ENCODE results near the gene MRPL51. TPM values are rescaled to one million over a fixed set of nuclear protein-coding genes. Genes with fewer than 3 reads are reported as not detected.

The MRPL51 gene
- polyA plus RNA-seq (ENCODE audit: insufficient read length in 4 of 4) = 100 to 1,000 TPM; 143 to 185 (median 168) TPM

GRCh38 chr12:6492838-6493496, at the start of gene MRPL51:
TSS of gene MRPL51 (minus strand) at chr12:6493262. CDS start at chr12:6493136, 126 bp downstream.
- DNase-seq (ENCODE audit: low read depth in 4 of 4, low spot score in 3 of 4) = peak; percentile 83 to 89 (median 85)

- DNase-seq (ENCODE audit: low read depth in 4 of 4, low spot score in 3 of 4) = no peak
Measured at GRCh38 chr12:6542209-6543009, 49.3 kb upstream of the MRPL51 start.

GRCh38 chr12:6541371-6542165, 48.5 kb upstream of the MRPL51 start:
- no peak for DNase-seq (ENCODE audit: low read depth in 4 of 4, low spot score in 3 of 4)

- DNase-seq (ENCODE audit: low read depth in 4 of 4, low spot score in 3 of 4) = peak in 2 of 4 donors; percentile 70 to 77
Measured at GRCh38 chr12:6540181-6540877, 47.3 kb upstream of the MRPL51 start.

- no peak for DNase-seq (ENCODE audit: low read depth in 4 of 4, low spot score in 3 of 4)
Measured at GRCh38 chr12:6539707-6540134, 46.7 kb upstream of the MRPL51 start.

- no peak for DNase-seq (ENCODE audit: low read depth in 4 of 4, low spot score in 3 of 4)
Measured at GRCh38 chr12:6539314-6539682, 46.2 kb upstream of the MRPL51 start.

- DNase-seq (ENCODE audit: low read depth in 4 of 4, low spot score in 3 of 4) = no peak
Measured at GRCh38 chr12:6538420-6539313, 45.6 kb upstream of the MRPL51 start.

- DNase-seq (ENCODE audit: low read depth in 4 of 4, low spot score in 3 of 4) = peak in 1 of 4 donors; percentile 61
Measured at GRCh38 chr12:6537580-6538419, 44.7 kb upstream of the MRPL51 start.

GRCh38 chr12:6536894-6537579, 44.0 kb upstream of the MRPL51 start:
- DNase-seq (ENCODE audit: low read depth in 4 of 4, low spot score in 3 of 4) = no peak

GRCh38 chr12:6535960-6536847, 43.1 kb upstream of the MRPL51 start:
- DNase-seq (ENCODE audit: low read depth in 4 of 4, low spot score in 3 of 4) = no peak

- DNase-seq (ENCODE audit: low read depth in 4 of 4, low spot score in 3 of 4) = no peak
Measured at GRCh38 chr12:6535697-6535946, 42.6 kb upstream of the MRPL51 start.

GRCh38 chr12:6534945-6535696, 42.1 kb upstream of the MRPL51 start:
- no peak for DNase-seq (ENCODE audit: low read depth in 4 of 4, low spot score in 3 of 4)

- DNase-seq (ENCODE audit: low read depth in 4 of 4, low spot score in 3 of 4) = no peak
Measured at GRCh38 chr12:6534695-6534944, 41.6 kb upstream of the MRPL51 start.

GRCh38 chr12:6533923-6534694, 41.0 kb upstream of the MRPL51 start, which contains the start of gene GAPDH:
TSS of gene GAPDH (plus strand) at chr12:6534517. CDS start at chr12:6534833, 316 bp downstream.
- DNase-seq (ENCODE audit: low read depth in 4 of 4, low spot score in 3 of 4) = peak; percentile 89 to 95 (median 93)

- no peak for DNase-seq (ENCODE audit: low read depth in 4 of 4, low spot score in 3 of 4)
Measured at GRCh38 chr12:6533653-6533922, 40.5 kb upstream of the MRPL51 start.

GRCh38 chr12:6532927-6533652, 40.0 kb upstream of the MRPL51 start:
- DNase-seq (ENCODE audit: low read depth in 4 of 4, low spot score in 3 of 4) = peak in 1 of 4 donors; percentile 55
